HepG2 (cell line): ENCODE measurements around the gene PLEKHA5. TPM values are rescaled to one million over a fixed set of nuclear protein-coding genes. Genes with fewer than 3 reads are reported as not detected.

Experiments used
- ATAC-seq: fragments of 200-7000 bp; cut with Tn5 transposase; 3 replicates; pipeline ENCODE4 v1.9.1; 2020; ENCODE audit warnings: mild to moderate bottlenecking, moderate library complexity
- BruUV-seq: library from RNA; stranded (reverse); fragments of 400-500 nt; replicated peaks from 2 replicates; lab custom pipeline; 2021; lab: Mats Ljungman, UMichigan
- CTCF ChIA-PET: fragments of 300-600 bp; formaldehyde crosslinking; extraction: SDS; loops from one replicate; lab custom pipeline; 2021; ENCODE audit warnings: low total read pairs, inconsistent platforms, low intra/inter-chr PET ratio; lab: Yijun Ruan, JAX
- POLR2A ChIA-PET: fragments of 350-600 bp; sonication (Branson Sonifier 250); formaldehyde crosslinking; loops from one replicate; lab custom pipeline; 2020; ENCODE audit warnings: antibody characterized with exemption, inconsistent platforms; lab: Yijun Ruan, JAX
- DNase-seq: peaks from one replicate; pipeline ENCODE4 v3.0.0-alpha.2; 2015; ENCODE audit warnings: low spot score
- FAIRE-seq: peaks from 3 replicates; lab custom pipeline; 2011; peaks lifted over from hg19 to GRCh38; lab: Jason Lieb, UNC
- H2AFZ ChIP-seq: one replicate; pipeline ENCODE4 v1.6.1; 2011; ENCODE audit warnings: low read length, inconsistent platforms
- H3K27ac ChIP-seq: fragments of 300-600 bp; 3 replicates; pipeline ENCODE4 v1.8.0; 2011; ENCODE audit warnings: mixed run types, mild to moderate bottlenecking, mixed read lengths, low read length, inconsistent platforms; ENCODE audit not compliant: insufficient read depth; ENCODE audit errors: extremely low read length
- H3K27me3 ChIP-seq, 2 experiments: fragments of 200-600 bp in 1 of 2; 2 replicates in 1 of 2; 3 replicates in 1 of 2; pipeline versions ENCODE4 v1.6.0 to v1.8.0; 2011; ENCODE audit warnings: low read length in 2 of 2, mild to moderate bottlenecking in 2 of 2, moderate library complexity in 2 of 2, inconsistent platforms in 1 of 2; ENCODE audit not compliant: insufficient read depth in 2 of 2, control insufficient read depth in 1 of 2
- H3K36me3 ChIP-seq, 2 experiments: fragments of 200-600 bp in 1 of 2; replicated peaks in 1 of 2; 2 replicates in 1 of 2; 3 replicates in 1 of 2; pipeline versions ENCODE4 v1.5.1 to v1.8.0; 2011; ENCODE audit warnings: low read length in 2 of 2, inconsistent platforms in 1 of 2; ENCODE audit not compliant: insufficient read depth in 2 of 2, control insufficient read depth in 1 of 2
- H3K4me1 ChIP-seq: 2 replicates; pipeline ENCODE4 v1.5.1; 2012; ENCODE audit warnings: low read length, inconsistent platforms; ENCODE audit not compliant: insufficient read depth
- H3K4me2 ChIP-seq: 2 replicates; pipeline ENCODE4 v1.6.0; 2011; ENCODE audit warnings: low read depth, low read length, inconsistent platforms
- H3K4me3 ChIP-seq, 3 experiments: fragments of 200-600 bp in 1 of 3; sonication (generic), shearing (Covaris generic) in 1 of 3; replicated peaks in 1 of 3; 2 replicates each; pipeline ENCODE4 v1.5.1; 2011 to 2016; ENCODE audit warnings: low read length in 3 of 3, inconsistent platforms in 2 of 3, low read depth in 2 of 3, mild to moderate bottlenecking in 2 of 3, control low read depth in 1 of 3, mixed read lengths in 1 of 3; ENCODE audit not compliant: insufficient read depth in 1 of 3
- H3K79me2 ChIP-seq: one replicate; pipeline ENCODE4 v1.6.1; 2011; ENCODE audit warnings: low read length, inconsistent platforms; ENCODE audit not compliant: insufficient read depth
- H3K9ac ChIP-seq: 2 replicates; pipeline ENCODE4 v1.6.0; 2011; ENCODE audit warnings: mild to moderate bottlenecking, low read depth, low read length, inconsistent platforms; ENCODE audit not compliant: insufficient read depth
- H3K9me3 ChIP-seq: 2 replicates; pipeline ENCODE4 v1.5.1; 2012; ENCODE audit warnings: mild to moderate bottlenecking, low read length
- H4K20me1 ChIP-seq: 2 replicates; pipeline ENCODE4 v1.6.0; 2011; ENCODE audit warnings: inconsistent platforms, mild to moderate bottlenecking, low read length, moderate library complexity; ENCODE audit not compliant: insufficient read depth
- BORCS8-MEF2B ChIP-seq: sonication (generic); formaldehyde crosslinking; IDR thresholded peaks from 2 replicates; pipeline ENCODE4 v1.8.0; 2022; ENCODE audit warnings: mild to moderate bottlenecking, missing genetic modification reagents
- MAFF ChIP-seq: IDR thresholded peaks from 2 replicates; pipeline ENCODE4 v1.6.1; 2011; ENCODE audit warnings: low read depth, low read length, improper control_type of control experiment
- MAFK ChIP-seq, 2 experiments: IDR thresholded peaks in 1 of 2; conservative IDR thresholded peaks in 1 of 2; 2 replicates each; pipeline ENCODE4 v1.6.1; 2011; ENCODE audit warnings: improper control_type of control experiment in 2 of 2, low read length in 2 of 2
- SIX1 ChIP-seq: sonication (generic); formaldehyde crosslinking; IDR thresholded peaks from 2 replicates; pipeline ENCODE4 v1.4.0; 2020; ENCODE audit warnings: missing genetic modification reagents, borderline replicate concordance
- ZBTB7B ChIP-seq: sonication (generic); formaldehyde crosslinking; IDR thresholded peaks from 2 replicates; pipeline ENCODE4 v1.4.0; 2020; ENCODE audit warnings: missing genetic modification reagents
- WGBS: methylation state at CpG from one replicate; pipeline ENCODE4 v1.1.6; 2017; ENCODE audit warnings: low lambda C conversion rate; 5-methylcytosine and 5-hydroxymethylcytosine counted together
- in situ Hi-C: cut with HindIII; loops from 2 replicates; pipeline ENCODE4 v1.10.0; 2017; ENCODE audit warnings: low pct_unique_long_range_greater_than_20kb; ENCODE audit not compliant: extremely low pct_ligation_motif_present
- intact Hi-C: fragments of 100-400 bp; cut with micrococcal nuclease; formaldehyde crosslinking; loops from one replicate; pipeline ENCODE4 v1.10.0; 2022; ENCODE audit not compliant: unreplicated experiment
- polyA plus RNA-seq, 8 experiments: library from polyadenylated mRNA; depleted of rRNA in 3 of 8; stranded (reverse) in 7 of 8; unstranded in 1 of 8; fragments of >200 nt; fragmentation: Illumina TruSeq in 4 of 8; extraction: Trizol in 4 of 8; gene quantifications; 2 replicates each; pipeline versions ENCODE4 v1.2.1 to v1.2.3, GENCODE V29; 2011 to 2016; ENCODE audit warnings: low read depth in 4 of 8, missing spikeins in 1 of 8, mixed read lengths in 1 of 8; ENCODE audit not compliant: insufficient read depth in 1 of 8
- total RNA-seq, 5 experiments: library from RNA; depleted of rRNA; stranded (reverse); fragments of >200 nt; fragmentation: Illumina TruSeq; extraction: Trizol; gene quantifications; 2 replicates each; pipeline ENCODE4 v1.2.3, GENCODE V29; 2016; ENCODE audit warnings: low read depth in 1 of 5
- TF ChIP-seq, protein P1 (sequence below): sonication (generic); formaldehyde crosslinking; IDR thresholded peaks from 2 replicates; pipeline ENCODE4 v1.4.0; 2020; ENCODE audit warnings: missing genetic modification reagents, borderline replicate concordance

The PLEKHA5 gene
- total and polyA plus RNA-seq, 2 of the 13 experiments (the other 11 are each of a cell fraction or from before 2014, with no cell fraction given) = 4.2 to 15.4 TPM

- TF ChIP-seq, protein P1, sequence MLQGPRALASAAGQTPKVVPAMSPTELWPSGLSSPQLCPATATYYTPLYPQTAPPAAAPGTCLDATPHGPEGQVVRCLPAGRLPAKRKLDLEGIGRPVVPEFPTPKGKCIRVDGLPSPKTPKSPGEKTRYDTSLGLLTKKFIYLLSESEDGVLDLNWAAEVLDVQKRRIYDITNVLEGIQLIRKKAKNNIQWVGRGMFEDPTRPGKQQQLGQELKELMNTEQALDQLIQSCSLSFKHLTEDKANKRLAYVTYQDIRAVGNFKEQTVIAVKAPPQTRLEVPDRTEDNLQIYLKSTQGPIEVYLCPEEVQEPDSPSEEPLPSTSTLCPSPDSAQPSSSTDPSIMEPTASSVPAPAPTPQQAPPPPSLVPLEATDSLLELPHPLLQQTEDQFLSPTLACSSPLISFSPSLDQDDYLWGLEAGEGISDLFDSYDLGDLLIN (CRISPR knock-in tag) = no peak
- TF ChIP-seq BORCS8-MEF2B (no peak), SIX1 (CRISPR knock-in tag) (no peak)
Observed at GRCh38 chr12:19410211-19410610, 280.7 kb downstream of the PLEKHA5 start (continued).

GRCh38 chr12:19410629-19411185 lies 281.2 kb downstream of the PLEKHA5 start:
- TF ChIP-seq ZBTB7B (no peak), MAFF (peak; percentile 98), MAFK (conservative IDR thresholded peaks at IDR 0.05 in 1 of 2, IDR thresholded peaks at IDR 0.05 in 1 of 2; ENCODE audit: low read length in 2 of 2) (peak; percentile 97 to 99)
- H3K4me2 ChIP-seq = no peak overlapping the region
- WGBS = 52% methylated on average over 7 of the region's 7 CpGs
- H3K9ac ChIP-seq = no peak overlapping the region
- no peak for ATAC-seq
- no peaks in the 10 kb centered on the region for H3K36me3 ChIP-seq
- no peaks in the 10 kb centered on the region for H3K9me3 ChIP-seq
- no peaks in the 10 kb centered on the region for H4K20me1 ChIP-seq
- no peaks in the 10 kb centered on the region for H3K79me2 ChIP-seq
- H3K4me3 ChIP-seq = no peak overlapping the region
- intact Hi-C loops (no loop called here), in situ Hi-C loops (no loop called here)
- POLR2A ChIA-PET = no interaction called here
- FAIRE-seq = no peak
- no peak for DNase-seq
- no peak overlapping the region for H3K27ac ChIP-seq
- BruUV-seq = no TSS peak
- no peak overlapping the region for H2AFZ ChIP-seq
- CTCF ChIA-PET = no interaction called here
- no peaks in the 10 kb centered on the region; a peak in 2 of 5 replicates for H3K27me3 ChIP-seq
- no peaks in the 10 kb centered on the region for H3K4me1 ChIP-seq
